Keratinocyte (primary cell): ENCODE results near the gene SIPA1L3.

Experiments used
- EZH2 ChIP-seq: IDR thresholded peaks from one replicate; pipeline ENCODE4 v1.6.1; 2012; ENCODE audit warnings: inconsistent platforms, mild to moderate bottlenecking, low read length, moderate library complexity
- TF ChIP-seq, protein P1 (sequence below), 3 experiments: IDR thresholded peaks in 1 of 3; conservative IDR thresholded peaks in 1 of 3; optimal IDR thresholded peaks in 1 of 3; 2 replicates in 2 of 3; 3 replicates in 1 of 3; pipeline versions ENCODE3 to v1.5.1; 2011; ENCODE audit warnings: low read length in 3 of 3, mild to moderate bottlenecking in 3 of 3, moderate library complexity in 2 of 3, control low read depth in 1 of 3, inconsistent platforms in 1 of 3; ENCODE audit not compliant: insufficient read depth in 2 of 3; ENCODE audit errors: extremely low read depth in 1 of 3

DNA sequence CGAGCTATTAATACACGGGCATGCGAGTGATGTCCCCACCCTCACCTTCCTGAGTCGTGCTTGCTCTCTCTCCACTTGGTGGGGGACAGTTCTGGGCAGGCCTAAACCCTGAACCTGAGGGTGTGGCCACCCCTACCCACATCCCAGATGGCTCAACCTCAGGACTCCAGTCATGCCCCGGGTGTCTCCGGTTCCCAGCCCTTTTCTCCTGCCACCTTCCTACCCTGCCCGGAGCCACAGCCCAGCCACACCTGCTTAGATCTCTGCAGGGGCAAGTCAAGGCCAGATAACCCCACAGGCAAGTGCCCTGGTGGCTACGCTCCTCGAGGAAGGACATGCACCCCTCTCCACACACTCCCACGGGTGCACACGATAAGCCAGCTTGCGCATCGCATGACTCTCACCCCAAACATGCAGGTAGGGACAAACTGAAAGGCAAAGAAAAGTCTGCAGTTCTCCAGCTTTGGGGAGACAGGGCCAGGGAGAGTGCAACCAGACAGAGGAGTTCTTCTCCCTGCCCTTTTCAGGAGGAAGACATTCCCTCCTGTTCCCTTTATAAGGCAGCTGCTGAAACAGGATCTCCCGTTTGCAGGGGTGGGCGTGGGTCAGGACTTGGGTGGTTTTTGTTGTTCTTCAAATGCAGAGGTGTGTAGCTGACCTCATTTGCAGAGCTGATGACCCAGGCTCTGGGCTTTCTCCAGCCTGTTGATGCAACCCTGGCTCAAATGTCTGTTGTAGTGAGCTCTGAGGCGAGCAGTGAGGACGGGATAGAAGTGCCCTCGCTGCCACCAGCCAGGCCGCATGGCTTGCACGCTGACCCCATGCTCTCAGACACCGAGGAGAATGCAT is 228.4 kb downstream of the SIPA1L3 start:
- no peak for TF ChIP-seq EZH2
- TF ChIP-seq, protein P1, sequence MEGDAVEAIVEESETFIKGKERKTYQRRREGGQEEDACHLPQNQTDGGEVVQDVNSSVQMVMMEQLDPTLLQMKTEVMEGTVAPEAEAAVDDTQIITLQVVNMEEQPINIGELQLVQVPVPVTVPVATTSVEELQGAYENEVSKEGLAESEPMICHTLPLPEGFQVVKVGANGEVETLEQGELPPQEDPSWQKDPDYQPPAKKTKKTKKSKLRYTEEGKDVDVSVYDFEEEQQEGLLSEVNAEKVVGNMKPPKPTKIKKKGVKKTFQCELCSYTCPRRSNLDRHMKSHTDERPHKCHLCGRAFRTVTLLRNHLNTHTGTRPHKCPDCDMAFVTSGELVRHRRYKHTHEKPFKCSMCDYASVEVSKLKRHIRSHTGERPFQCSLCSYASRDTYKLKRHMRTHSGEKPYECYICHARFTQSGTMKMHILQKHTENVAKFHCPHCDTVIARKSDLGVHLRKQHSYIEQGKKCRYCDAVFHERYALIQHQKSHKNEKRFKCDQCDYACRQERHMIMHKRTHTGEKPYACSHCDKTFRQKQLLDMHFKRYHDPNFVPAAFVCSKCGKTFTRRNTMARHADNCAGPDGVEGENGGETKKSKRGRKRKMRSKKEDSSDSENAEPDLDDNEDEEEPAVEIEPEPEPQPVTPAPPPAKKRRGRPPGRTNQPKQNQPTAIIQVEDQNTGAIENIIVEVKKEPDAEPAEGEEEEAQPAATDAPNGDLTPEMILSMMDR (optimal IDR thresholded peaks at IDR 0.05 in 1 of 3, IDR thresholded peaks at IDR 0.05 in 1 of 3, conservative IDR thresholded peaks at IDR 0.05 in 1 of 3; ENCODE audit: extremely low read depth in 1 of 3, insufficient read depth in 2 of 3, low read length in 3 of 3): no peak
